HG03565 (cell line): ENCODE measurements around the gene SLC2A11.
A peak's percentile ranks its signal among the peaks of the same experiment; 100 is the strongest.

Source experiments
- ATAC-seq: cut with Tn5 transposase; IDR thresholded peaks from one replicate; pipeline ENCODE4 v1.9.1; 2021; ENCODE audit warnings: mild to moderate bottlenecking, moderate library complexity; ENCODE audit not compliant: unreplicated experiment

SLC2A11 gene, protein sequence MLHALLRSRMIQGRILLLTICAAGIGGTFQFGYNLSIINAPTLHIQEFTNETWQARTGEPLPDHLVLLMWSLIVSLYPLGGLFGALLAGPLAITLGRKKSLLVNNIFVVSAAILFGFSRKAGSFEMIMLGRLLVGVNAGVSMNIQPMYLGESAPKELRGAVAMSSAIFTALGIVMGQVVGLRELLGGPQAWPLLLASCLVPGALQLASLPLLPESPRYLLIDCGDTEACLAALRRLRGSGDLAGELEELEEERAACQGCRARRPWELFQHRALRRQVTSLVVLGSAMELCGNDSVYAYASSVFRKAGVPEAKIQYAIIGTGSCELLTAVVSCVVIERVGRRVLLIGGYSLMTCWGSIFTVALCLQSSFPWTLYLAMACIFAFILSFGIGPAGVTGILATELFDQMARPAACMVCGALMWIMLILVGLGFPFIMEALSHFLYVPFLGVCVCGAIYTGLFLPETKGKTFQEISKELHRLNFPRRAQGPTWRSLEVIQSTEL

DNA sequence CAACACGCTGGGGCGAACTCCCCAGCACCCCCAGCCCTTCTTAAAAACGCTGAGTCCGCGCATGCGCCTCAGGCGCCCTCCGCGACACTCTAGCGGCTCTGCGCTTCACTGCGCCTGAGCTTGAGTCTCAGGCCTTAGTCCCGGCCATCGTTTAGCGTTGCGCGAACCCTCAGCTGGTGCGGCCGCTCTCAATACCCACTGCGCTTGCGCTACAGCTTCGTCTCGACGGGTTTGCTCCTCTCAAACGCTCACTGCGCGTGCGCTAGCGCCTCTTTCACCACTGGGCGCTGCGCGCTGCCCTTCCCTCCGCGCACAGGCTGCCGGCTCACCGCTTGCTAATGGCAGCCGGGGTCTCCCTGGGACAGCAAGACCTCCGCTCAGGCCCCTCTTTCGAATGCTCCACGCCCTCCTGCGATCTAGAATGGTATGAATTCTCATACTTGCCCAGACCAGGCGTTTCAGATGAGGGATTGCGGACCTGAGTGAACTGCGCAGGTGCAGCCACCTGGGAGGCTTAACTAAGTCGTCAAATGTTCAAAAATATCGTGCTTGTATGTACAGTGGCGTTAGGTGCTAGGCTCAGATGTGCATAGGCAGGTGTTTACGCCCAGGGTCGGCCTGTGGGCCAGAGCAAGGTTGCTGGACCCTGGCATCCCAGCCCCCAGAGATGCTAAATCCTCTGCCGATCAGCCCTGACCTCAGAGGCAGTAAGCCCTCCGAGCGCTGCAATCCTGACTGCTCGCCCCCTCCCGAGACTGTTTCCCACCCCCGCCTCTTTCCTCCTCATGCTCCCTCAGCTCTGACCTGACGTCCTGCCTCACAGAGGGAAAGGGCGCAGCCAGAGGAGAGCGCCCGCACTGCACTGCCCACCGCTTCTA lies at the start of gene SLC2A11:
TSS of gene SLC2A11 (plus strand) at position 270 of the 878 bp plus-strand sequence. CDS start at position 395, 125 bp downstream.
- peak; percentile 91 for ATAC-seq

GRCh38 chr22:23812378-23812777 lies 45.3 kb upstream of the SLC2A11 start:
- ATAC-seq, result no peak

- ATAC-seq, result no peak
Observed at GRCh38 chr22:23815541-23816155, 42.0 kb upstream of the SLC2A11 start.

- no peak for ATAC-seq
Observed at GRCh38 chr22:23816156-23816976, 41.3 kb upstream of the SLC2A11 start.

GRCh38 chr22:23817146-23817545 lies 40.5 kb upstream of the SLC2A11 start:
- no peak for ATAC-seq

DNA sequence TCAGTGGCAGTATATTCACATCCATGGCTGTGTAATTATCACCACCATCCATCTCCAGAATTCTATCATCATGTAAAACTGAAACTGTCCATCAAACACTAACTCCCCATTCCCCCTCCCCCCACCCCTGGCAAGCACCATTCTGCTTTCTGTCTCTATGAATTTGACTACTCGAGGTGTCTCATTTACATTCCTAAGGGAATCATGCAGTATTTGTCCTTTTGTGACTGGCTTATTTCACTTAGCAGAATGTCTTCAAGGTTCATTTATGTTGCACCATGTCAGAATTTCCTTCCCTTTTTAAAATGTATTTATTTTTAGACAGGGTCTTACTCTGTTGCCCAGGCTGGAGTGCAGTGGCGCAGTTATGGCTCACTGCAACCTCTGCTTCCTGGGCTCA lies 39.1 kb upstream of the SLC2A11 start:
- no peak for ATAC-seq

- ATAC-seq, result no peak
Observed at GRCh38 chr22:23820748-23821211, 36.9 kb upstream of the SLC2A11 start.

DNA sequence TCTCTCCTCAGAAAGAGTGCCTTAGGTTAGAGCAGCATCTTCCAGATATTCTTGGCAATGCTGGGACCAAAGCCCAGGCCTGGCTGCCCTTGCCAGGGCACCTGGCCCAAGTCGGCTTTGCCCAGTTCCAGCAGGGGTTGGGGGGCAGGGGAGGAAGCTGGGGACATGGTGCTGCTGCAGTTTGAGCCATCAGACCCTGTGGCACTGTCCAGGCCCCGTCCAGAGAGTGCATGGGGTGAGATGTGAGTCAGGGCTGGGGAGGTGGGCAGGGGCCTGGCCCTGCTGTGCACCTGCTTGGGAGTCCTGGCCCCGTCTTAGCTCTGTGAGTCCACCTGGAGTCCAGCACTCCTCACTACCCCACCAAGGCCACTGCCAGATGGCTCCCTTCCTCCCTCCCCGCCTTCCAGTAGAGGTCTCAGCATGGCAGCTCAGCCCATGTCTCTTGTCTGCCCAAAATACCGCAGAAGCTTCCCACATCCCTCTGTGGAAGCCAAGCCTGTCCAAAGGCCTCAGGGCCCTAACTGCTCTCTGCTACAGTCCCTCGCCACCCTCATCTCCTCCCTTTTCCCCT lies 35.5 kb upstream of the SLC2A11 start:
- ATAC-seq, result no peak

GRCh38 chr22:23823331-23823791 lies 34.3 kb upstream of the SLC2A11 start:
- ATAC-seq, result no peak

DNA sequence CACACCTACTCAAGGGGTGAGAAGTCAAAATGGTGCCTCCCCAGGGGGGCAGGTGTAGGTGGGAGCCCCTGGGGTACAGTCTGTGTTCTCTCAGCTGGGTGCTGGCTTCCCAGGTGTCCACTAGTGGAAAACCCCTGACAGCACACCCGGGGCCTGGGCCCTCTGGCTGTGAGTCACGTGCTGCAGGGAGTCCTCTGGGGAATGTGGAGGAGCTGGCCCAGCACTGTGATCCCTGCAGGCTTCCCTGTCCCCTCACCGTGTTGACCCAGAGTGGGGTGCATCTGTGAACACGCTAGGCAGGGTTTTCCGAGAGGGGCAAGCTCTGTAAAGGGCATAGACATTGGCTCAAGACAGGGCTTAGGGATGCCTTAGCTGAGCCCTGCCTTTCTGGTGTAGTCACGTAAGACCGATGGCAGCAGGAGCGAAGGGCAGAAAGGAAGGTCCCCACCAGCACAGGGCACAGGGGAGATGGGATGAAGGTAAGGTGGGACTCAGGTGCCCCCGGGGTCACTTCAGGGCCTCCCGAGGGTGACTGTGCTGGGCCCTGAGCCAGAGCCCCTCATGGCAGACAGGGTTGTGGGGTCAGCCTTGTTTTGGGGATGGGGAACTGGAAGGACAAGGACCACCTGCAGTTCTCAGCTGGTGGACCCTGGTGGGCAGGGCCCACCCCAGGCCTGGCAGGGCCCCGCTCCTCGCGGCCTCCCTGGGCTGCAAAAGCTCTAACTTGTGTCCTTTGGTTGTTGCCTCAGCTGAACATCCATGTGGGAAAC lies 33.0 kb upstream of the SLC2A11 start:
- ATAC-seq, result no peak

DNA sequence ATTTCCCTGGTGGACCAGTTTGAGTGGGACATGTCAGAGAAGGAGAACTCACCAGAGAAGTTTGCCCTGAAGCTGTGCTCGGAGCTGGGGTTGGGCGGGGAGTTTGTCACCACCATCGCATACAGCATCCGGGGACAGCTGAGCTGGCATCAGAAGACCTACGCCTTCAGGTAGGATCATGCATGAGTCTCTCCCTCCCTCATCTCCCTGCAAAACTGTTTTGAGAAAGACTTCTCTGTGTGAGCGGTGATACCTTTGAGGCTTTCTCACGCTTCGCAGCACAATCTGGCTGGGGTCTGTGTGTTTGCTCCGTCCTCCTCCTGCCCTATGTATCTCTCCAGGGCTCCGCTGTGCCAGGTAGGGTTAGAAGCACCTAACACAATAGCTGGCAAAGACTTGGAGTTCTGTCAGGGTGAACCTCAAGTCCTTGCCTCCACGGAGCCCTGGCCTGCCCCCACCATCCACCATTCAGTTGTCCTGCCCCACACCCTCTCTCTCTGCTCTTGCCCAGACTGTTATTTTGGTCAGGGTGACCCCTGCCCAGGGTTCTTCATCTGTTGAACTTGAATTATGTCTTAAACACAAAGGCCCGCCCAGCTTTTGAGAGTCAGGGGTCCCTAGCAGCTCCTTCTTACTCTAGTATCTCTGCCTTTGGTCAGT lies 32.3 kb upstream of the SLC2A11 start:
- ATAC-seq, result no peak

DNA sequence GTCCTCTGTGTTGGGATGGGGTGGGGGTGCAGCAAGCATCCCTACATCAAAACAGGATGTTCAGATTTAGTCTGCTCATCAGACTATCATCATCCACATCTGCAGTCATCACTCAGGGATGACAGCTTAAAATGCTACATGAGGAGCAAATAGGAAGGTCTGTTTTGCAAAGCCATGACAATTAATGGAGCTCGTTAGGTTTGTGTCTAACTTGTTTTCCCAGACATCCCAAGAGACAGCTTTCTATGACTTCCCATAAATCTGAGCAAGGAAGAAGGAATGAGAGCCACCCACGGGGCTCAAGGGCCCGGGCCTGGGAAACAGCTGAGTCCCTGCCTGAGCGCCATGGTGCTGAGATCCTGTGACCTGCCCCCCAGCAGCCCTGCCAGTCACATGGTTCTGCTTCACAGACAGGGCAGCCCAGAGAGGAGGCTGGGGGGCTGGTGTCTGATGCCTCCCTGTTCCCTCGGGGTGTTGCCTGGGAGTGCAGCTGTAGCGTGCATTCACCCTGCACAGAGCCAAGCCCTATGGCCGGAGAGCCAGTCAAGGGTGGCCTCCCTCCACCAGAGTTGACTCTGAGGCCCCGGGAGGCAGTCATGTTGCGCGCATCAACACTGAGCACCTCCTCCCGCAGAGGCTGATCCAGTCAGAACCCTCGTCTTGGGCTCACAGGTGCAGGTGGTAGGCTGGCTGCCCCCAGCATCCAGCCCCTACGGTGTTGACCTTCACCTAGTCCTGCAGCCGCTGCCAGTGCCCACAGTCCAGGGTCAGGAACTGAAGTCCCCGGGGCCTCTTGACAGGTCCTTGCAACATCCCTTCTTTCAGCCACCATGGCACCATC lies 30.9 kb upstream of the SLC2A11 start:
- ATAC-seq, result no peak

DNA sequence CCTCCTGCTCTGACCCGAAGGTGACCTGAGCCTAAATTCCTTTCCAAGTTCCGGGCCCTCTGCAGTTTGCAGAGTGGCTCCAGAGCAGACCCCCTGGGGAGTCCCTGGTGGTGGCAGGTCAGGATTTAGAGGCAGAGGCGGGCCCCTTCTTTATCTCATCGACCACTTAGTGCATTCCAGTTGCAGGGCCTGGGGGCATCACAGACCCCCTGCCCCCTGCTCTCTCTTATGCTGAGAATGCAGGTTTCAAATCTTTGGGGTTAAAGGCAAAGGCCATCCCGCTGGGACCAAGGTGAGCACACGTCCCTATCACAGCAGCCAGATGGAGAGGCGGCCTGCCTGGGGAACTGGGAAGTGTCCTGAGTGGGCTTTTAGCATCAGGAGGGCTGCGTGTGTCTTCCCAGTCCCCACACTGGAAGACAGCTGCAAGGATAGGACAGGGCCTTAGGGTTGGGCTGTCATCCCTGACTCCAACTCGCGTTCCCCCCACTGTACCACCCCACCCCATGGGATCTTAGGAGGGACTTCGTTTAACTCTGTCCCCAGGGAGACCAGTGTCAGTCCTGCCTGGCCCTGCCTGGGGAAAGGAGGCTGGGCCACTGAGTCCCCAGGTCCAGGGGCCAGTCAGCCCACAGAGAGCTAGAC lies 30.2 kb upstream of the SLC2A11 start:
- no peak for ATAC-seq

DNA sequence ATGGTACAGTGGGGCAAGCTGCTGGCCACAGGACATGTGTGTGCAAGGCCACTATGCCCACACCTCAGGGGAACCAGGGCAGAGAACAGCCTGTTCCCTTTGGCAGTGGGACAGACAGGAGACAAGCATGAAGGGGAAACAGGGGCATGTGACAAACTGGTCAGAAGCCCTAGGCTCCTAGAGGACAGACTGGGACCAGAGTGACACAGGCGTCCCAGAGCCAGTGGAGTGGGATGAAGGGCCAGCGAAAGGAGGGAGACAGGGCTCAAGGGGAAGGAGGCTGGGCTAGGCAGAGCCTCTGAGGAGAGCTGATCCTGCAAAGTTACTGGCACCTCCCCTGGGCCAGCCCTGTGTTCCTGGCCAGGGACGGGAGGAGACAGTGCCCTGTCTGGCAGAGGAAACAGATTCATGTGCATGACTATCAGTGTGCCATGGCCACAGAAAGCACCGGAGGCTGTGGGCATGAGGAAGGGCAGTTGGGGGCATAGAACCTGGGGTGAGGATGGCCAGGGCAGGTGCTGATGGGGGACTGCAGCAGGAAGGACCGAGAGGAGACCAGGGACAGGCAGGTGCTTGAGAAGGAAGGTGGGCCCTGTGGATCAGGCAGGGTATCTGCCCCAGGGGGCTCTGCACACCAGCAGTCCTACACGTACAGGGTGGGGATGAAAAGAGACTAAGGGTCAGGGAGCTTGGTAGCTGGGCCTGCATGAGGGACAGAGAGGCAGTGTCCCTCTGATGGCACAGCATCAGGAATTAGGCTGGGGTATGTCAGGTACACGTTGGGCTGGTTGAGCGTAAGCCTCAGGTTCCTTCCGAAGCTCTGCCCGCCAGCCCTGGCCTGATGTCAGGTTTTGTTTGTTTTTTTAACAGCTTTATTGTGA lies 28.6 kb upstream of the SLC2A11 start:
- no peak for ATAC-seq

- ATAC-seq, result no peak
Observed at GRCh38 chr22:23829845-23830372, 27.8 kb upstream of the SLC2A11 start.

DNA sequence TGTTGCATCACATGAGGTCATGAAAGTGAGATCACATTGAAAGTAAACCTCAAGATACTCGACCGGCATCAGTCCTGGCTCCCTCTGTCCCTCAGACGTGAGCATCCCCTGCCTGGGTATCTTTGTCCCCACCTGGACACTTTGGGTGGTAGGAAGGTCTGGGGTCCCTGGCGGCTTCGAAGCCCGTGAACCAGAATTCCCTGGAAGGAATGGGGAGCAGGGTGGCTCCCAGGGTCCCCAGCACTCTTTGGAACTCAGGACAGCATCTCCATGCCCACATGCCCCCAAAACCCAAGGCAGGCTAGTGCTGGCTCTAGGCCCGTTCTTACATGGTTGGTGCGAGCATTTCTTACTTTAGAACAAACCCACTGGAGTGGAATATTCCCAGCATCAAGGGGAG lies 26.4 kb upstream of the SLC2A11 start:
- no peak for ATAC-seq
